ENCODE measurements around the gene HSD17B7.
A peak's percentile ranks its signal among the peaks of the same experiment; 100 is the strongest.
"Not testable (repeated sequence)": the region's sequence is repeated elsewhere in the genome, so short reads cannot be mapped to it uniquely, and the experiment has no call there.

The HSD17B7 gene

GRCh38 chr1:162756523-162756922, 34.0 kb upstream of the HSD17B7 start:
- H3K4me3 ChIP-seq (ENCODE audit: low read depth, low read length) = no peak overlapping the region

GRCh38 chr1:162757476-162757875, 33.0 kb upstream of the HSD17B7 start:
- TF ChIP-seq CTCF (IDR thresholded peaks at IDR 0.05; ENCODE audit: borderline replicate concordance, insufficient read depth, low read depth, low read length) = no peak
- H3K4me3 ChIP-seq (ENCODE audit: low read depth, low read length) = no peak overlapping the region

More at GRCh38 chr1:162756523-162756922, 34.0 kb upstream of the HSD17B7 start:
- no peak for TF ChIP-seq CTCF (IDR thresholded peaks at IDR 0.05; ENCODE audit: borderline replicate concordance, insufficient read depth, low read depth, low read length)

- no peak overlapping the region for H3K4me3 ChIP-seq (ENCODE audit: low read depth, low read length)
- no peak for TF ChIP-seq CTCF (IDR thresholded peaks at IDR 0.05; ENCODE audit: borderline replicate concordance, insufficient read depth, low read depth, low read length)
Measured at GRCh38 chr1:162765788-162766187, 24.7 kb upstream of the HSD17B7 start.

- no peak for TF ChIP-seq CTCF (IDR thresholded peaks at IDR 0.05; ENCODE audit: borderline replicate concordance, insufficient read depth, low read depth, low read length)
- H3K4me3 ChIP-seq (ENCODE audit: low read depth, low read length) = no peak overlapping the region
Measured at GRCh38 chr1:162772571-162773154, 17.8 kb upstream of the HSD17B7 start.

- no peak overlapping the region for H3K4me3 ChIP-seq (ENCODE audit: low read depth, low read length)
- TF ChIP-seq CTCF (IDR thresholded peaks at IDR 0.05; ENCODE audit: borderline replicate concordance, insufficient read depth, low read depth, low read length) = no peak
Measured at GRCh38 chr1:162774007-162774406, 16.5 kb upstream of the HSD17B7 start.

- no peak for TF ChIP-seq CTCF (IDR thresholded peaks at IDR 0.05; ENCODE audit: borderline replicate concordance, insufficient read depth, low read depth, low read length)
- H3K4me3 ChIP-seq (ENCODE audit: low read depth, low read length) = no peak overlapping the region
Measured at GRCh38 chr1:162779043-162779442, 11.5 kb upstream of the HSD17B7 start.

GRCh38 chr1:162782671-162783070, 7.8 kb upstream of the HSD17B7 start:
- TF ChIP-seq CTCF (IDR thresholded peaks at IDR 0.05; ENCODE audit: borderline replicate concordance, insufficient read depth, low read depth, low read length) = no peak
- H3K4me3 ChIP-seq (ENCODE audit: low read depth, low read length) = no peak overlapping the region

GRCh38 chr1:162784926-162785325, 5.6 kb upstream of the HSD17B7 start:
- H3K4me3 ChIP-seq (ENCODE audit: low read depth, low read length) = not testable (repeated sequence)

- not testable (repeated sequence) for H3K4me3 ChIP-seq (ENCODE audit: low read depth, low read length)
Measured at GRCh38 chr1:162788783-162789182, 1.7 kb upstream of the HSD17B7 start.

GRCh38 chr1:162790985-162791357, 469 bp downstream of the HSD17B7 start:
- peak overlapping the region; percentile 56 for H3K4me3 ChIP-seq (ENCODE audit: low read depth, low read length)

GRCh38 chr1:162794284-162794683, 3.8 kb downstream of the HSD17B7 start:
- not testable (repeated sequence) for H3K4me3 ChIP-seq (ENCODE audit: low read depth, low read length)
